ENCODE results near the gene COL26A1. TPM values are rescaled to one million over a fixed set of nuclear protein-coding genes. Genes with fewer than 3 reads are reported as not detected.

The COL26A1 gene
- total RNA-seq, 1 experiment from 2014 or later, result not detected

- H3K9me2 ChIP-seq (replicated peaks; ENCODE audit: low read length), result no peaks in the 10 kb centered on the region
- no peak overlapping the region for H3K4me3 ChIP-seq (ENCODE audit: low read length)
- no peak for ATAC-seq
- CTCF ChIA-PET, result no interaction called here
- peaks cover 11% of the 10 kb centered on the region; the same call in 1 of the 2 replicates for H3K27me3 ChIP-seq (ENCODE audit: low read length)
- H3K4me2 ChIP-seq (ENCODE audit: low read length), result no peak overlapping the region
- TF ChIP-seq EZH2 (IDR thresholded peaks at IDR 0.05; ENCODE audit: low read length, unreplicated experiment) (no peak), EZH2phosphoT487 (IDR thresholded peaks at IDR 0.05; ENCODE audit: borderline replicate concordance, low read length) (no peak), CTCF (conservative IDR thresholded peaks at IDR 0.05; ENCODE audit: low read depth, low read length) (no peak)
- intact Hi-C loops (cut with micrococcal nuclease), result no loop called here
- no peak overlapping the region for H3K27ac ChIP-seq (ENCODE audit: low read length)
- no peaks in the 10 kb centered on the region for H3K9me3 ChIP-seq (ENCODE audit: low read length)
- POLR2A ChIA-PET (ENCODE audit: unreplicated experiment), result no interaction called here
- no peaks in the 10 kb centered on the region for H3K36me3 ChIP-seq (ENCODE audit: low read depth, low read length)
- H4K20me1 ChIP-seq (ENCODE audit: low read length), result no peaks in the 10 kb centered on the region
- H3K79me2 ChIP-seq (ENCODE audit: low read length), result no peaks in the 10 kb centered on the region
- no peak for DNase-seq
- H3K4me1 ChIP-seq (ENCODE audit: insufficient read depth, low read length), result no peaks in the 10 kb centered on the region
- no TSS peak for BruUV-seq (replicated peaks)
- no peak overlapping the region for H3K9ac ChIP-seq (ENCODE audit: low read length)
- H3F3A ChIP-seq (ENCODE audit: low read length, unreplicated experiment), result no peaks in the 10 kb centered on the region
- H2AFZ ChIP-seq (ENCODE audit: low read length), result no peak overlapping the region
Measured at GRCh38 chr7:101572156-101572555, 209.5 kb downstream of the COL26A1 start.

GRCh38 chr7:101575168-101575567 lies 212.5 kb downstream of the COL26A1 start:
- H3K27ac ChIP-seq (ENCODE audit: low read length), result no peak overlapping the region
- no TSS peak for BruUV-seq (replicated peaks)
- H3K9ac ChIP-seq (ENCODE audit: low read length), result no peak overlapping the region
- H3K9me2 ChIP-seq (replicated peaks; ENCODE audit: low read length), result no peaks in the 10 kb centered on the region
- H2AFZ ChIP-seq (ENCODE audit: low read length), result no peak overlapping the region
- no peaks in the 10 kb centered on the region for H3F3A ChIP-seq (ENCODE audit: low read length, unreplicated experiment)
- no peaks in the 10 kb centered on the region for H3K36me3 ChIP-seq (ENCODE audit: low read depth, low read length)
- DNase-seq (no peak), ATAC-seq (no peak)
- ChIA-PET POLR2A (ENCODE audit: unreplicated experiment) (no interaction called here), CTCF (no interaction called here)
- H3K4me2 ChIP-seq (ENCODE audit: low read length), result no peak overlapping the region
- H3K4me3 ChIP-seq (ENCODE audit: low read length), result no peak overlapping the region
- no peaks in the 10 kb centered on the region for H4K20me1 ChIP-seq (ENCODE audit: low read length)
- H3K79me2 ChIP-seq (ENCODE audit: low read length), result no peaks in the 10 kb centered on the region
- no peaks in the 10 kb centered on the region; the same call in 1 of the 2 replicates for H3K27me3 ChIP-seq (ENCODE audit: low read length)
- intact Hi-C loops (cut with micrococcal nuclease), result no loop called here
- TF ChIP-seq EZH2phosphoT487 (IDR thresholded peaks at IDR 0.05; ENCODE audit: borderline replicate concordance, low read length) (no peak), CTCF (conservative IDR thresholded peaks at IDR 0.05; ENCODE audit: low read depth, low read length) (no peak), EZH2 (IDR thresholded peaks at IDR 0.05; ENCODE audit: low read length, unreplicated experiment) (no peak)
- H3K4me1 ChIP-seq (ENCODE audit: insufficient read depth, low read length), result no peaks in the 10 kb centered on the region
- H3K9me3 ChIP-seq (ENCODE audit: low read length), result no peaks in the 10 kb centered on the region

- no peak for TF ChIP-seq EZH2phosphoT487 (IDR thresholded peaks at IDR 0.05; ENCODE audit: borderline replicate concordance, low read length)
- no peak for TF ChIP-seq EZH2 (IDR thresholded peaks at IDR 0.05; ENCODE audit: low read length, unreplicated experiment)
- TF ChIP-seq CTCF (conservative IDR thresholded peaks at IDR 0.05; ENCODE audit: low read depth, low read length), result no peak
- ChIA-PET POLR2A (ENCODE audit: unreplicated experiment) (no interaction called here), CTCF (no interaction called here)
- H3K9me2 ChIP-seq (replicated peaks; ENCODE audit: low read length), result no peaks in the 10 kb centered on the region
- no peak overlapping the region for H3K27ac ChIP-seq (ENCODE audit: low read length)
- no peaks in the 10 kb centered on the region for H4K20me1 ChIP-seq (ENCODE audit: low read length)
- no peak overlapping the region for H3K4me2 ChIP-seq (ENCODE audit: low read length)
- no peaks in the 10 kb centered on the region for H3F3A ChIP-seq (ENCODE audit: low read length, unreplicated experiment)
- ATAC-seq (no peak), DNase-seq (no peak)
- H3K9ac ChIP-seq (ENCODE audit: low read length), result no peak overlapping the region
- intact Hi-C loops (cut with micrococcal nuclease), result no loop called here
- no peak overlapping the region for H3K4me3 ChIP-seq (ENCODE audit: low read length)
- H3K79me2 ChIP-seq (ENCODE audit: low read length), result no peaks in the 10 kb centered on the region
- no peak overlapping the region for H2AFZ ChIP-seq (ENCODE audit: low read length)
- H3K9me3 ChIP-seq (ENCODE audit: low read length), result no peaks in the 10 kb centered on the region
- no peaks in the 10 kb centered on the region for H3K36me3 ChIP-seq (ENCODE audit: low read depth, low read length)
- no peaks in the 10 kb centered on the region; the same call in 1 of the 2 replicates for H3K27me3 ChIP-seq (ENCODE audit: low read length)
- no TSS peak for BruUV-seq (replicated peaks)
- H3K4me1 ChIP-seq (ENCODE audit: insufficient read depth, low read length), result no peaks in the 10 kb centered on the region
Measured at GRCh38 chr7:101575721-101576120, 213.0 kb downstream of the COL26A1 start.

Data from PC-3 (cell line).